Cerebellar cortex (tissue), 1 donor: ENCODE results near the gene COG1.

Source experiments
- DNase-seq: peaks from one replicate; pipeline ENCODE4 v3.0.0-alpha.2; 2015; ENCODE audit warnings: low spot score

Gene COG1

DNA sequence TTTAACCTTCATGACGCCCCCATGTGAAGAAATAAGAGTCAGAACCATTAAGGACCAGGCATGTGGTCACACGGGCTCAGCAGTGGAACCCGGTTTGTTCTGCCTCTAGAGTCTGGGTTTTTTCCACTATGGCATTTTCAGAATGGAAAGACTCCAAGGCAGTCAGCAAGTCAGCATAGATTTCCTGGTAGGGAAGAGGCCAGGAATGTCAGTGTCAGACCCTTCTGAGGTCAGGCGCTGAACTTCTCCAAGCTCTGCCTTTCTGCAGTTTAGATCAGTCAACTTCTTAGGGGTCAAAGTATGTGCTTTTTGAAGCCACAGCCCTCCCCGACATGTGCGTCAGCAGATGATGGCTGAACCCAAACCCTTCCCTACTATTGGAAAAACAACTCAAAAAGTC lies 24.2 kb upstream of the COG1 start:
- peak; percentile 63 for DNase-seq

DNA sequence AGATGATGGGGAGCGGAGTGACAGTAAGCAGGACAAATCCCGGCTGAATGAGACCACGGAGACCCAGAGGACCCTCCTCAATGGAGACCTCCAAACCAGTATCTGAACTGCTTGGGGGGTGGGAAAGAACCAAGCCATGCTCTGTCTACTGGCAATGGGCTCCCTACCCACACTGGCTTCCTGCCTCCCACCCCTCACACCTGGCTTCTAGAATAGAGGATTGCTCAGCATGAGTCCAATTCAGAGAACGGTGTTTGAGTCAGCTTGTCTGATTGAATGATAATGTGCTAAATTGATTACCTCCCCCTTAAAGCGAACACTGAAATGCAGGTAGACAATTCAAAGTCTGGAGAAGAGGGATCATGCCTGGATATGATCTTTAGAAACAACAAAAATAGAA lies 22.5 kb upstream of the COG1 start:
- no peak for DNase-seq

DNA sequence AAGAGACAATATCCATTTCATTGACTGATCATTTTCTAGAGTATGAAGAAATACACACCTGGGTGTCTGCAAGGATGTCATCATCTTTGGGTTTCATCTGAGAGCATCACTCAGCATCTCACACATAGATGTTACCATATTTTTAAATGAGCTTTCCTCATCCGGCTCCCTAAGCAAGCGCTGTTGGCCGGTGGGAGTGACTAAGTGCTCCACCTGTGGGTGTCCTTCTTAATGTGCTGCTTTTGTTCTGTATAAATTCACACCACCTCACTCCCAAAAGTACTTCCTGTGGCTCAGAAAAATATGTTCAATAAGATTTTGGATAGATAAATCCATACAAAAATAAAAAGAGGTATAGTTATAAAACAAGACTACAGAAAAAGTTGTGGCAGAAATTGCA lies 20.6 kb upstream of the COG1 start:
- no peak for DNase-seq

DNA sequence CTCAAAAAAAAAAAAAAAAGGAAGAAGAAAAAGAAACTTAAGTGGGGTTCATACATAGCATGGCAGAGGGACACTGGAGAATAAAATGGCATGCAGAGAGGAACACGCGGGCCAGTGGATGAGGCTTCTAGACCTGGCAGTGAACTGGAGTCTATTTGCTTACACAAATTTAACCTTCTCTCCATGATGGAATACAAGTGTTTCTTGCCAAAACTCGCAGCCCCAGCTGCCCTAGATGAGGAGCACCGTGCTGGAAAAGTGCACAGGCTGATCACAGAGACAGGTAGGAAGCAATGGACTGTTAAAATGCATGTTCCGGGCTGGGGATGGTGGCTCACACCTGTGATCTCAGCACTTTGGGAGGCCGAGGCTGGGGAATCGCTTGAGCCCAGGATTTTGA lies 18.7 kb upstream of the COG1 start:
- DNase-seq: peak; percentile 72

DNA sequence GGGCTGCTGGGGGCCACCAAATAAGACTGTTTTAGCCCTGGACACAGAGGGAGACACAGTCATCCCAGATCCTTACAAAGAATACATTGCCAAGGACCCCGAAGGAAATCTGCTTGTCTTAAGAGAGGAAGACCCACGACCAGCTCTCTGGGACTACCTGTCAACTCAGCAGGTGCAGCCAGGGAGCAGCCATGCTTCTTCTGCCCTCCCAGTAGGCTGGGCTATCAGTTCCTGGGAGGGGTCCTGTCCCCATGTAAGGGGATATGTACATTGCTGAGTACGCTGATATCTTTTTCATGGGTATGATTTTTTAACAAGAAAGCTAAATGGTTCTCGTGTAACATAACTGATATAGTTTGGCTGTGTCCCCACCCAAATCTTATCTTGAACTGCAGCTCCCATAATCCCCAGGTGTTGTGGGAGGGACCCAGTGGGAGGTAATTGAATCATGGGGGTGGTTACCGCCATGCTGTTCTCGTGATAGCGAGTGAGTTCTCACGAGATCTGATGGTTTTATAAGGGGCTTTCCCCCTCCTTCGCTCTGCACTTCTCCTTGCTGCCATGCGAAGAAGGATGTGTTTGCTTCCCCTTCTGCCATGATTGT lies 16.8 kb upstream of the COG1 start:
- DNase-seq: no peak

DNA sequence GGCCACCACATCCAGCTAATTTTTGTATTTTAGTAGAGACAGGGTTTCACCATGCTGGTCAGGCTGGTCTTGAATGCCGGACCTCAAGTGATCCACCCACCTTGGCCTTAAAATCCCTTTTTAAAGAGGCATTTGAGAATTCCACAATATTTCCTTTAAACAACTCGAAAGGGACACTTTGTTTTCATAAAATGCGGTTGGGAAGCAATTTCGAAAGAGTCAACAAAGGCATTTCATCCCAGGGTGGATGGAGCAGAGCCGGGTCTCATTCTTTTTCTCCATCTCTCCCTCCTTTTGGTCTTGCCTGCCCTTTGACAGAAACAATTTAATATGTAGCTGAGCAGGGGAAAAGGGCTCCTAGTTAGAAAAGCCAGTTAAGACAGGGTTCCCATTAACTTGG lies 13.5 kb upstream of the COG1 start:
- no peak for DNase-seq

DNA sequence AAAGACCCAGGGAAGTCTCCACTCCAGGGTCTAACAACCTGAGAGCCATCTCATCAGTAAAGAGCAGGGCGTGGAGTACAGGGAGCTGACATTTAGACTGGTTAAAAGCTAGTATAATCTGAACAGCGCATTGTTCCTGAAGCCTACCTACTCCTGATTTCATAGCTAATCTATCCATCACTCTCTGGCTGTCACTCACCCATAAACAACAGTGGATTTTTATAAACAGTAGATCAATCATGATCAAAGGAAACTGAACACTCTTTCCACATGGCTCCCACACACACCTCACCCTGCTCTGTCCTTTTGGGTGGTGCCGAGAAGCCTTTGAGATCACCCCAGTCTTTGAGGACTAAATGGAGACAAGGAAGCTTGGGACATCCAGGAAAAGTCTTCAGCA lies 13.0 kb upstream of the COG1 start:
- no peak for DNase-seq

DNA sequence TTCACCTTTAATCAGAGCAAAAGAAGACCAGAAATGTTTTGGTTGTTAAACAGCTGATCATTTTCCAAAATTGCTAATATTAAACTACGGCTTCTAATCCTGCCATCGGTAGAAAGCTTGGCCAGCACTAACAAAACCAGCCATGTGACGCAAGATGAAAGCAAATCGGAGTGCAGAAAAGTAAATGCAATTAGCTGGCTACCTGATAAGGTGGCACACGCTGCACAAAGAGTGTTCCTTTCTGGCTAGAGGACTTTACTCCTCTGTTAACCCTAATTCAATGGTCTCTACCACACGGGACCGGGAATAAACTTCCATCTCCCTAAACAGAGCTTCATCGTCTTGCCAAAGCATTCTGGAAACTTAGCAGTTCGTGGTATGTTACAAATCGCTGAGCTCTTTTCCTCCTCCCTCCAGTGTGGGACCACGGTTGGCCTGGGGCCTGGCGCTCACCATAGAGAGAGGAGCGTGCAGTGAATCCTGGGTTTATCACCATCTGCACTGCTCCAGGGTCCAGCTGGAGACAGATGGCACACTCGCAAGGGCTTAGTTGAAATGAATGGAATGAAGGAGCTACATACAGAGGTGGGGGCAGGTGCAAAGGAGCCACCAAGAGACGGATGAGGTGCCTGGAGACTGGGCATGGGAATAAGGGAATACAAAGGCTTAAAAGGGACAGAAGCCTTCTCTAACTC lies 10.1 kb upstream of the COG1 start:
- peak; percentile 86 for DNase-seq

DNA sequence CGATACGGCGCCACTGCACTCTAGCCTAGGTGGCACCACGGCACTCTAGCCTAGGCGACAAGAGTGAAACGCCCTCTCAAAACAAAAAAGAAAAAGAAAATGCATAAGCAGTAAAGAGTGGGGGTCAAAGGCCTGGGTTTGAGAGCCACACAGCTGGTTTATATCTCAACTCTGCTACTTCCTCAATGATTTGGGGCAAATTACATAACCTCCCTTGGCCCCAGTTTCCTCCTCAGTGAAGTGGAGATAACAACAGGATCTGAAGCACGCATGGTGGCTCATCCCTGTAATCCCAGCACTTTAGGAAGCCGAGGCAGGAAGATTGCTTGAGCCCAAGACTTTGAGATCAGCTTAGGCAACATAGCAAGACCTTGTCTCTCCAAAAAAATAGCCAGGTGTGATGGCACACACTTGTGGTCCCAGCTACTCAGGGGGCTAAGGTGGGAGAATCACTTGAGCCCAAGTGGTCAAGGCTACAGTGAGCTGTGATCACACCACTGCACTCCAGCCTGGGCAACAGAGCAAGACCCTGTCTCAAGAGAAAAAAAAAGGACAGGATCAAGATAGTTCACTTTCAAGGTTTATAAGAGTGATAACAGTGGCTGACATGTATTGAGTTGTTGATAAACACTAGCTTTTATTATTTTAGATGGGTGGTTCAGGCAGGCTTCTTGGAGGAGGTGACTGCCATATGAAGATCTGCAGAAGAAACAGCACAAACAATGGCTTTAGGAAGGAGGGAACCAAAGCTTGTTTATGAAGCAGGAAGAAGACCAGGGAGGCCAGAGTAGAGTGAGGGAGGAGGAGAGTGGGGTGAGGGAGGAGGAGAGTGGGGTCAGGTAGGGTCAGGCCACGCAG lies 8.5 kb upstream of the COG1 start:
- DNase-seq: no peak

DNA sequence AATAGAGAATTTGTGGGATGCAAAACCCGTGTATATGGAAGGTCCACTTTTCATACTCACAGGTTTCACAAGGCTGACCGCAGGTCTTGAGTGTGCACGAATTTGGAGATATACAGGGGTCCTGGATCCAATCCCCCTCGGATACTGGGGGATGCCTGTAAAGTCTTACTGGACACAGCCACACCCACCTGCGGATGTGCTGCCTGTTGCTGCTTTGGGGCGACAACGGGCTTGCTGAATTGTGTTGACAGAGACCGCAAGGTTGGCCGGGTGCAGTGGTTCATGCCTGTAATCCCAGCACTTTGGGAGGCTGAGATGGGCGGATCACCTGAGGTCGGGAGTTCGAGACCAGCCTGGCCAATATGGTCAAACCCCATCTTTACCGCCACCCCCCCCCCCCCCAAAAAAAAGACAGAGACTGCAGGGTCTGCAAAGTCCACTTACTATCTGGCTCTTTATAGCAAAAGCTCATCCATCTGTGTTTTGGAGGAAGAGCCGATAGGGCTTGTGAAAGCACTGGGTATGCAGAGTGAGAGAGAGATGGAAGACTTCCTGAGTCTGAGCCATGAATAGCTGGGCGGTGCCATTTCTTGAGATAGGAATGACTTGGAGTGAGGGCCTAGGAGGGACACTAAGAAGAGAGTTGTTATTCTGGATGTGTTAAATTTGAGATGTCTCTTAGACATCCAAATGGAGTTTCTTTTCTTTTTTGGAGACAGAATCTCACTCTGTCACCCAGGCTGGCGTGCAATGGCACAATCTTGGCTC lies 6.4 kb upstream of the COG1 start:
- no peak for DNase-seq

DNA sequence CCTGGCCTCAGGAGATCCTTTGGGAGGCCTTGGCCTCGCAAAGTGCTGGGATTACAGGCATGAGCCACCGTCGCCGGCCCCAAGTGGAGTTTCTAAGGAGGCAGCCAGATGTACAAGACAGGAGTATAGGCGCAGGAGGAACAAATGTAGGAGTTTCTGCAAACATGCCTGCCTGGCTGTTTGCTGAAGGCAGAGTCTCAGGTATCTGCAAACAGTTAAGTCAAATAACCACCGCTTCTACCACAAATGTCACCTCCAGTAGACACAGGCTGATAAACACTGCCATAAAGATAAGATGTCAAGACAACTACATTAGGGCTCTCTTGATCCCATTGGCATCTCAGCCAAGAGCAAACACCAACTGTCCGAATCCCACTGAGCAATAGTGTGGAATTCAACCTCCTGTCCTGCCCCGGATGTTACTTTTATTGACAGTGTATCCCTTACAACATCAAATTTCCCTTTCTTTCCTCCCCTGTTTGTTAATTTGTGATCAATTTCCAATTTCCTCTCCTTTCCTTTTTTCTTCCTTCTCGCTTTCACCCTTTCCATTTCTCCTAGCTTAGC lies 5.6 kb upstream of the COG1 start:
- no peak for DNase-seq

DNA sequence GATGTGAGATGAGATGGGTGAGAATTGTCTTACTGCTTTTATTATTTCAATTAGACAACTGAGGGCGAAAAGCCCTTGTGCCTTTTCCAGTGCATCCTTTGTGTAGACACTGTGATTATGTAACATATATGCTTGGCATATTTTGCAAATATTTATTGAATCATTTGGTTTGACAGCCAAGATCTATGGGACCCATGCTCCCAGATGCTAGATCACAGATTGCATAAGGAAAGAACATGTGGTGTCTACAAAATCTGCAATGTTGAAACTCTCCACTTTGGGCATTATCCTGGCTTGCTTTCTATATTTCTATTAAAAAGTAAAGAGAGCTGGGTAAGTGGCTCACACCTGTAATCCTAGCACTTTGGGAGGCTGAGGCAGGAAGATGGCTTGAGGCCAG lies 4.8 kb upstream of the COG1 start:
- DNase-seq: no peak

DNA sequence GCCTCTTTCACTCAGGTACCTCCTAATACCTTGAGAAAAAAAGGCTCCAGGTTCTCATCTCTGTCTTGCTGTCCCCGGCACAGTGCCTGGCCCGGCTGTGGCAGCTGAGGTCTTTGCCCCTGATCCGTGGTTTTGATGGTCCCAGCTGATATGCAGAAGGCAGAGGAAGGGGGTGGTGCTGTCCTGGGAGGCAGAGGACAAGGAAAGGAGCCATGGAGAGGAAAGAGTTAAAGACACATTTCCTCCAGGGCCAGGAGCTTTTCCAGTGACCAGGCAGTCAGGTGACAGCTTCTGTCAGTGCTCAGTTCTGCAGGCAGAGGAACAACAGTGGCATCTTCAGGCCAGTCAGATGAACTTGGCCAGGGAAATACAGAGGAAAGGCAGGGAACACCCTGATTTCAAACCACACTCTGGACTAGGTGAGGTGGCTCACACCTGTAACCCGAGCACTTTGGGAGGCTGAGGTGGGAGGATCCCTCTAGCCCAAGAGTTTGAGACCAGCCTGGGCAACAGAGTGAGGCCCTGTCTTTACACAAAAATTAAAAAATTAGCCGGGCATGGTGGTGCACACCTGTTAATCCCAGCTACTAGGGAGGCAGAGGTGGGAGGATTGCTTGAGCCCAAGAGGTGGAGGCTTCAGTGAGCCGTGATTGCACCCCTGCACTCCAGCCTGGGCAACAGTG lies 3.3 kb upstream of the COG1 start:
- DNase-seq: peak; percentile 93

DNA sequence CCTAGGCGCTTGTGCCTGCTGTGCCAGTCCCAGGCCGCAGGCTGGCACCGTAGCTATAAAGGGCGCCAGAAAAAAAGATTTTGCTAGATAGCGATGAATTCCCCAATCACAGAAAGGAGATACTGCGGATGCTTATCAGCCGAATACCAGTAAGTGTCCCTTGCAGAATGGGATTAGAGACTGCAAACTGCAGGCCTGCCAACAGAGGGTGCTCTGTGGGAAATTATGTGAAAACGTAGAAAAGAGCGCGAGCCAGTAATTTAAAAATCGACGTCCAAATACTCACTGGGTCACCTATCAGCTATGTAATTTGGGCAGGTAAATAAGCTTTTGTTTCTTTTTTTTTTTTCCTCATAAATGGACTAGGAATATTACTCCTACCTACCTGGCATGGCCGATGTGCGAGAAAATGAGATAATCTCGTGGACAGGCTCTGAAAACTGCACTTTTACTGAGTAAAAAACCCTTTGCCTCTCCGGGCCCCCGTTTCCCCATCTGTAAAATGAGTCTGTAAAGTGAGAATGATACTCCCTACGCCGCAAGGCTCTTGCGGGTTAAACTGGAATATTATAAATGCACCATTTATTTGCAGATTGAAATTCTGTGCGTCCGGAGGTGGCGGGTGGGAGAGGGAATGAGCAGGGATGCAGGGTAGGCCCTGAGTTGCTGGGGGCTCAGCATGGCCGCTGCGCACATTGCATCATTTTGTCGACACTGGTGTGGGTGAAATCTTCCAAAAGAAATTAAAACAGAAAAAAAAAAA lies 1.2 kb upstream of the COG1 start:
- peak; percentile 90 for DNase-seq

DNA sequence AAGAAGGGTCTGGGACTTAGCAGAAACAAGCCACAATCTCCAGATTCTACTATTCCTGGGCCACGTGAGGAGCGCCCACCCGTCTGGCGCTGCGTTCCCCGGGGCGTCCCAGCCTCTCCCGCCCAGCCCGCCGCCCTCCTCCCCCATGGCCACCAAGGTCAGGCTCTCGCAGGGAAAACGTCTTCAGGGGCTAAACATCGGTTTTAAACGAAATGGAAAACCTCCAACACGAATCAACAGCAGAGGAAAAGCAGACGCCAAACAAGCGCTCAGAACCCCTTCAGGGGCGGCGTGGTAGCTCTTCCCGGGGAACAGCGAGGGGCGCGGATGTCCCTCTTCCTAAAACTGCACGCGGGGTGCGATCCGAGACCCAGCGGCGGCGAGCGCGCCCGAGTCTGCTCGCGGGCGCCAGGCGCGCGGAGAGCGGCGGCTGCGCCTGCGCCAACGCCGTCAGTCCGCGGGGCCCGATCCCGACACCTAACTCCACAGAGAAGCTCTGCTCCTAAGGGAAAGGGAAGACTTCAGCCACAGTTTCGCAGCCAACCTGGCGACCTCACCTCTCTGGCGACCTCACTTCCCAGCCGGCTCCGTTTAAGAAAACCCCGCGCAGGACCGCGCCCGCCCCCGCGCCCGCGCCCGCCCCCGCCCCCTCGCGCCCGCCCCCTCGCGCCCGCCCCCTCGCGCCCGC lies 505 bp upstream of the COG1 start:
- DNase-seq: peak; percentile 81

DNA sequence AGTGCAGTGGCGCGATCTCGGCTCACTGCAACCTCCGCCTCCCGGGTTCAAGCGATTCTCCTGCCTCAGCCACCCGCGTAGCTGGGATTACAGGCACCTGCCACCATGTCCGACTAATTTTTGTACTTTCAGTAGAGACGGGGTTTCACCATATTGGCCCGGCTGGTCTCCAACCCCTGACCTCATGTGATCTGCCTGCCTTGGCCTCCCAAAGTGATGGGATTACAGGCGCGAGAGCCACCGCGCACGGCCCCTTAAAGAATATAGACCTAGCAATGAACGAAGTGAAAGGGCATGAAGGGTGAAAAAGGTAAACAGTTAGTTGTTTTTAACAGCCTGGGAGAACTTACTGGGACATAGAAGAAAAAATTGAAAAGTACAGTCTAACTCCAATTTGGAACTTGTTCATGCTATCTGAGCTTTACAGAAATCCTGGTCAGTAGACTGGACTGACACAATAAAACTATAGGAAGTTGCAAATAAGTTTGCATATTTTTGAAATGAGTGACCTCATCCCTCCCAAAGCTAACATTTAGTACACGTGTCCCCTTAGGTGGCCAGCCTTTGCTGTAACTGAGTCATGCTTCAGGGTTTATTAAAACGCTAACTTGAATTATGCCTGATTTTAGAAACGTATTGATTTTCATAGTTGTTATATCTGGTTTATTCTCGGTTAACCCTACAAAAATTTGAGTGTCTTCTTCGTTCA lies 1.8 kb downstream of the COG1 start:
- DNase-seq: no peak

DNA sequence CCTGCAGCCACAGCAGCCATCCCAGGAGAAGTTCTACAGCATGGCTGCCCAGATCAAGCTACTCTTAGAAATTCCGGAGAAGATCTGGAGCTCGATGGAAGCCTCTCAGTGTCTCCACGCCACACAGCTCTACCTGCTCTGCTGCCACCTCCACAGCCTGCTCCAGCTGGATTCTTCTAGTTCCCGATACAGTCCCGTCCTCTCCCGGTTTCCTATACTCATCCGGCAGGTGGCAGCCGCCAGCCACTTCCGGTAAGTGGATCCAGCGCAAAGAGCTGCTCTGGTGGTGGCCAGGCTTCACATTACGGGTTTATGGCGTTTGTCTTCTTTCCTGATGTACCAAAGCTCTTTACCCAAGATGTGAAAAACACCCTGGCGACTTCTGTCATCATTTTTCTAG lies 3.6 kb downstream of the COG1 start:
- peak; percentile 82 for DNase-seq

DNA sequence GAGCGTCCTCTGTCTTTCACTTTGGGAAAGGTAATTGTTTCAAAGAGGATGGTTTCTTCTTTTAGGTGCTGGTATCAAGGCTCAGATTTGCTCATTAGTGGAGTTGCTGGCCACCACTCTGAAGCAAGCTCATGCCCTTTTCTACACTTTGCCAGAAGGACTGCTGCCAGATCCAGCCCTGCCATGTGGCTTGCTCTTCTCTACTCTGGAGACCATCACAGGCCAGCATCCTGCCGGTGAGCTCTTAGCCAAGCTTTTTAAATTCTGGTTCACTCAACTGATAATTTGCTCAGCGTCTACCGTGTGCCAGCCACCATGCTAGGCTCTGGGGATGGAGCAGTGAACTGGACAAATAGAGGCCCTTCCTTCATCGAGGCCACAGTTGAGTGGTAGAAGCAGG lies 4.3 kb downstream of the COG1 start:
- DNase-seq: peak; percentile 83

DNA sequence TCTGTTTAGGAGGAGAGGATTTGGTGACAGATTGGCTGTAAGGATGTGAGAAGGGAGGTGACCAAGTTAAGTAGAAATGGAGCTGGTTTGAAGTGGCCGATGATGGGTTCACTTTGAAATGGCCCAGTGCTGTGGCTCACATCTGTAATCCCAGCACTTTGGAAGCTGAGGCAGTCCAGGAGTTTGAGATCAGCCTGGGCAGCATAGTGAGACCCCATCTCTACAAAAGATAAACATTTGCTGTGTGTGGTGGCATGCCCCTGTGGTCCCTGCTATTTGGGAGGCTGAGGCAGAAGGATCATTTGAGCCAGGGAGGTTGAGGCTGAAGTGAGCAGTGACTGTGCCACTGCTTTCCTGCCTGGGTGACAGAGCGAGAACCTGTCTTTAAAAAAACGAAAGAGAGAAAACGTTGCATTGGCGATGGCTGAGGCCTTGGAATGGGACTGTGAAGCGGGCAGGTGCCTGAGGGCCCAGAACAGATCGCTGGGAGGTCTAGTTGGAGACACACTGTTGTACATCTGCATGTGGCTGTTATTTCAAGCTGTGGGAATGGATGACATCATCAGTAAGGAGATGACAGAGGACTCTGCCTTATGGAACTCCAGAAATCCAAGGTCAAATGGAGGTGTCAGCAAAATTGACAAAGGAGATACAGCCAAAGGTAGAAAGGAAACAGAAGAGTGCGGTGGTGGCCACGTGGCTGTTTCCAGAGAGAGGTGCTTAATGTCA lies 5.5 kb downstream of the COG1 start:
- no peak for DNase-seq
